HG03521 (cell line): Measurements from ENCODE around the gene ZNF540.
A peak's percentile ranks its signal among the peaks of the same experiment; 100 is the strongest.
"Not testable (repeated sequence)": the region's sequence is repeated elsewhere in the genome, so short reads cannot be mapped to it uniquely, and the experiment has no call there.

Experiments
- ATAC-seq: cut with Tn5 transposase; IDR thresholded peaks from one replicate; pipeline ENCODE4 v1.9.1; 2021; ENCODE audit warnings: mild to moderate bottlenecking, moderate library complexity; ENCODE audit not compliant: unreplicated experiment

The ZNF540 gene

DNA sequence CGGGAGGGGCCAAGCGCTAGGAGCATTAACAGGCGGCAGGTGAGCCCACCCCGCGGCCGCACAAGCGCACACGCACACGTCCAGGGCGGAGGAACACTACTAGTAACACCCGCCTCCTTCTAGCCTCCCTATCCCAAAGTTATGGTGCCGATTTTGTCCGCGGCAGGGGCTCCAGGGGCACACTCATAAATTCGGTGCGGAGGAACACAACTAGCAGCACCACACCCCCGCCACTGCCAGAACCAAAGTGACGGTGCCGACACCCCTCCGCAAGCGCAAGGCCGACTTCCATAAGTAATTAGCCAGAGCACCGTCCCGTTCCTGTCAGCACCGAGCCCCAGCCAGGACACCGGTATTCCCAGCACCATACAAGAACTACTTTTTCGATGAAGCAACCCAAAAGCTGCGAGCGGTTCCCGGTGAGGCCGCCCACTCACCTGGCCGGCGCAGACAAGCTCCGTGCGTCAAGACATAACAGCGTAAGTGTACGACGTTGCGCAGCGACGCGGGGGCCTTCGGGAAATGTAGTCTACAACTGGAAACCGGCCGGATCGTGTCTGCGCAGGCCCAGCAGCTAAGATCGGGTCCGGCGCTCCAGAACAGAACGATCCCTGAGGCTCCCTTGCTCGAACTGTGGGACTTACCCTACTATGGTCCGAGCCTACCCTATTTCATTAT, at the start of gene ZNF540, which contains the start of gene ZNF571:
TSS of gene ZNF540 (plus strand) at position 573 of the 678 bp plus-strand sequence. CDS start 3,572 bp downstream, outside the sequence.
TSS of gene ZNF571 (minus strand) at position 489 of the 678 bp plus-strand sequence. CDS start 8,116 bp downstream, outside the sequence.
- ATAC-seq, result peak; percentile 93

DNA sequence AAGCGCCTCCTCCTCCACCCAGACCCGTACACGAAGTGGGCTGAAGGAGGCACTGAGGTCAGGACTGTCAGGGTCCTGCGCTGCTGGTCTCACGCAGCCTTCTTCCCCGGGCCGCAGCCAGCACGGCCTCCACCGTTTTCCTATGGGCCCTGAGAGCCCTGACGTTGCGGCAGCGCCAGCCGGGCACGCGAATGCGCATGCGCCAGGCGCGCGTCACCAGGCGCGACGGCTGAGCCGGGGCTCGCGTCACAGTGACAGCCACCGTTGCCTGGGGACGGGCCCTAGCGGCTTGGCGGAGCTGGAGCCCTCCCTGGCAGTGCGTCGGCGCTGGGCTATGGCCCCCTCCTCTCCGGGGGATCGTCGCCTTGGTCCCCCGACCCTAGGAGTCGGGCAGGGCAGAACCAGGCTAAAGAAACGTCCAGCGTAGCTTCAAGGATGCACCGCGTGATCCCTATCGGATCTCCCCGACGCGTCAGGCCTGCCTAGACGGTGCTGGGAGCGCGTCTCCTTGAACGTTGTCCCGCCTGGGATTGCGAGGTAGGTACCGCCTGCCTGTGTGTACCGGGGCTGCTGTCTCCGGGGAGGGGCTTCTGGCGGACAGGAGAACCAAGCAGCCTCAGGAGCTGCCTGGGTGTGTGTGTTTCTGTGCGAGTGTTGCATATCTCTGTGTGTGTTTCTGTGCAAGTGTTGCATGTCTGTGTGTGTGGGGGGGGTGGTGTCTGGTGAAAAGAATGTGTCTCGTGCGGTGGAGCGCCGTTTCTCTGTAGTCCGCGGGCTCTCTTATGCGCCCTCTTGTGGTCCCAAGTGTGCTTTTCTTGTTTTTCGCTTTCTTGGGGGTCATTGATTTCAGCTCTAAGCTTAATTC, 43.3 kb upstream of the ZNF540 start:
- no peak for ATAC-seq

DNA sequence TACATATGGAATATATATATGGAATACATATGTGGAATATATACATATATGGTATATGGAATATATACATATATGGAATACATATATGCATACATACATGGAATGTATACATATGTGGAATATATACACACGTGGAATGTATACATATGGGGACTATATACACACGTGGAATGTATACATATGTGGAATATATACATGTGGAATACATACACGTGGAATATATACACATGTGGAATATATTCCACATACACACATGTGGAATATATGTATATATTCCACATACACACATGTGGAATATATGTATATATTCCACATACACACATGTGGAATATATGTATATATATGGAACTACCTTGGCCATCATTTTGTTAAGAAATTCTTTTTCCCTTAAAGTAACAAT, 31.2 kb upstream of the ZNF540 start:
- ATAC-seq, result no peak

DNA sequence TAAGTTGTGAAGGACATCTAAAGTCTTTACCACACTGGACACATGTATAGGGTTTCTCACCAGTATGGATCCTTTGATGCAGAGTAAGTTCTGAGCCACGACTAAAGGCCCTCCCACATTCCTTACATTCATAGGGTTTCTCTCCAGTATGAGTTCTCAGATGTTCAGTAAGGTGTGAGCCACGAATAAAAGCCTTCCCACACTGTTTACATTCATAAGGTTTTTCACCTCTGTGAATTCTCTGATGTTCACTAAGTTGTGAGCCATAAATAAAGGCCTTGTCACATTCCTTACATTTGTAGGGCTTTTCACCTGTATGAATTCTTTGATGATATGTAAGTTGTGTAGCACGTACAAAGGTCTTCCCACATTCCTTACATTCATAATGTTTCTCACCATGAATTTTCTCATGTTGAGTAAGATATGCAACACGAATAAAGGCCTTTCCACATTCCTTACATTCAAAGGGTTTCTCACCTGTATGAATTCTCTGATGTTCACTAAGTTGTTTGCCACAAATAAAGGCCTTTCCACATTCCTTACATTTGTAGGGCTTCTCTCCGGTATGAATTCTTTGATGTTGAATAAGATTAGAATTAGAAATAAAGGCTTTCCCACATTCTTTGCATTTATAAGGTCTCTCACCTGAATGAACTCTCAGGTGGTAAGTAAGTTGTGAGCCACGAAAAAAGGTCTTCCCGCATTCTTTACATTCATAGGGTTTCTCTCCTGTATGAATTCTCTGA, 29.9 kb upstream of the ZNF540 start:
- no peak for ATAC-seq

DNA sequence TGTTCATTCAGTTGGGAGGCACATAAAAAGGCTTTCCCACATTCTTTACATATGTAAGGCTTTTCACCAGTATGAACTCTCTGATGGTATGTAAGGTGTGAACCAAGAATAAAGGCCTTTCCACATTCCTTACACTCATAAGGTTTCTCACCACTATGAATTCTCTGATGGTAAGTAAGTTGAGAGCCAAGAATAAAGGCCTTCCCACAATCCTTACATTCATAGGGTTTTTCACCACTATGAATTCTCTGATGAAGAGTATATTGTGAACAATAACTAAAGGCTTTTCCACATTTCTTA, 29.4 kb upstream of the ZNF540 start:
- ATAC-seq, result no peak

DNA sequence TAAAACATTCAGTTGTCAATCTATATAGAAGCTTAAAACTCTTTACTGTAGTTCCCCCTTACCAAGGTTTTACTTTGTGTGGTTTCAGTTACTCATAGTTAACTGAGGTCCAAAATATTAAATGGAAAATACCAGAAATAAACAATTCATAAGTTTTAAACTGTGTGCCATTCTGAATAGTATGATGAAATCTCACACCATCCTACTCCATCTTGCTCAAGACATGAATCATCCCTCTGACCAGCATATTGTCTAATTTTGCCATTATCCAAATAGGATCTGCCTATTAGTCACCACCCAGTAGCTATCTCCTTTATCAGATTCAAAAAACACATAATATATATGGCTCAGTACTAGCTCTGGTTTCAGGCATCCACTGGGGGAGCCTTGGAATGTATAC, 22.5 kb upstream of the ZNF540 start:
- ATAC-seq, result no peak

DNA sequence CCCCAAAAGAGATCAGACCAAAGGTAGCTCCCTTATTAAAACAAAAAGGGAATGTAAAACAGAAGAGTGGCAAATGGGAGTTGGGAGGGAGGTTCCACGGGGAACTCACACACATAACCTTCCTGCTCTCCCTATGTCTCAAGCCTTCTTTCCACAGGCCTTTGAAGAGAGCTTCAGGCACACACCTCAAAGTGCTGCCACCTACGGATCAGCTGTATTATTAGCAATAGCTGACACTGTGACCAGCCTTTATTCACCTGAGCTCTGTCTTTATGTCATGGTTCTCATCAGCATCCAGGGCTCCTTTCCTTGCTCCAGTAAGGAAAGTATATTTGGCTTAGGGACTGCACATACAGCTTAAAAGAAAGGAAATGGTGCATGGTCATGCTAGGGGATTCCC, 11.3 kb upstream of the ZNF540 start:
- no peak for ATAC-seq

DNA sequence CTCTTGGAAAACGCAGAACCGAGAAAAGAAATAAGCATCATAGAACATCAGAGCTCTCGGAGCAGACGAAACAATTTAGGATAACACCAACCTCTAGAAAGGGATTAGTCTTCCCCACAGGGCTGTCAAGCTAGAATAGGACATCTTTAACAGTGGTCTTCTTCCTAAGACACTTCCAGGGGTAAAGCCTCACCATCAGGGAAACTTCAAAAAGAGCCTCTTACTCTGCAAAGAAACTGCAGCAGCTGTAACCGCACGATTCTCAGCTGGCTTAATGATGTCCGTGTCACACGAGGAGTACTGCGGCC, 726 bp upstream of the ZNF540 start:
- peak; percentile 35 for ATAC-seq

DNA sequence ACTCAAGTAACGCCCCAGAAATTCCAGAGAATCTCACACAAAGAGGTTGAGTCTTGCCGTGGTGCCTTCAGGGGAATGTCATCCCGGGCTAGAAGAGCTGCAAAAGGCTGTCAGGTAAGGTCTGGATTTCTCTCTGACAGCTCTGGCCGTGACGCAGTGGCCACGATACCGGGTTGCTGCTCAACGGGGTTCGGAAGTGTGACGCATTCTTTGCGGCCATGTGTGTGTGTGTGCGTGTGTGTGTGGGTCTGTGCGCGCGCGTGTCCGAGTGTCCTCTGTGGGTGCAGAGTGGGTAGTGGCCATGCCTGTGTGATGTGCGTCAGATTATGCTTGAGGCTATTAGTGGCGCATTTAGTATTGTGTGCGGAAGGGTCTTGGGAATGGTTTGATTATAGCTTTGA, 306 bp downstream of the ZNF540 start:
- ATAC-seq, result peak; percentile 37

DNA sequence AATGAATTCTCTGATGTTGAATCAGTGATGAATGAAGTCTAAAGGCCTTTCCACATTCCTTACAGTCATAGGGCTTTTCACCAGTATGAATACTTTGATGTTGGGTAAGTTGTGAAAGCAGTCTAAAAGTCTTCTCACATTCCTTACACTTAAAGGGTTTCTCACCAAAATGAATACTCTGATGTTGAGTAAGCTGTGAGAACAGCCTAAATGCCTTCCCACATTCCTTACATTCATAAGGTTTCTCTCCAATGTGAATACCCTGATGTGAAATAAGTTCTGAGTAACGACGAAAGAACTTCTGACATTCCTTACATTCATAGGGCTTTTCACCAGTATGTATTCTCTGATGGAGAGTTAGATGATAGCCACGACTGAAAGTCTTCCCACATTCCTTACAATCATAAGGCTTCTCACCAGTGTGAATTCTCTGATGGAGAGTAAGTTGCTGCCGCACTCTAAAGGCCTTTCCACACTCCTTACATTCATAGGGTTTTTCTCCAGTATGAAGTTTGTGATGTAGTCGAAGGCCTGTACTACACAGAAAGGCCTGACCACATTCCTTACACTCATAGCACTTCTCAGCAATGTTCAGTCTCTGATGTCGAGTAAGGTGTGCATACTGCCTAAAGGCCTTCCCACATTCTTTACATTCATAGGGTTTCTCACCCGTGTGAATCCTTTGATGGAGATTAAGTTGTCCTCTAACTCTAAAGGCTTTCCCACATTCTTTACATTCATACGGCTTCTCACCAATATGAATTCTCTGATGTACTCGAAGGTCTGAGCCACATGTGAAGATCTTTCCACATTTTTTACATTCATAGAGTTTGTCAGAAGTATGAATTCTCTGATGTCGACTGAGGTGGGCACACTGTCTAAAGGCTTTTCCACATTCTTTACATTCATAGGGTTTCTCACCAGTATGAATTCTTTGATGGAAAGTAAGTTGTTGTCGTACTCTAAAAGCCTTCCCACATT, 40.7 kb downstream of the ZNF540 start:
- ATAC-seq, result no peak

DNA sequence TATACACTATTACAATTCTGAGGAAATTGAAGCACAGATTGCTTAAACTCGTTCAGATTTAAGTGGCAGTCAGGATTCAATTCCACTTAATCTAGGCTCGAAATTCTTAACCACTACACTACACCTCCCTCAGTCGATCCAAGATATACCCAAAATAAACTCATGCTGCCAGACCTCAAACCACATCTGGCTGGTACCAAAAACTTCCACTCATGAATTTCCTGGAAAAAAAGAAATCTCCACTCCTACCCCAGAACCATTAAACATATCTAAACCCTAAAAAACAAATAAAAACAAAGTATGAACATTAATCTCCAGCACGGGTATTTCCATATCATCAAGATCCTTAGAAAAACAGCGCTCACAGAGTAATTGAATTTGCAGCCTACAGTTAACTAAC, 59.4 kb downstream of the ZNF540 start:
- ATAC-seq, result no peak

DNA sequence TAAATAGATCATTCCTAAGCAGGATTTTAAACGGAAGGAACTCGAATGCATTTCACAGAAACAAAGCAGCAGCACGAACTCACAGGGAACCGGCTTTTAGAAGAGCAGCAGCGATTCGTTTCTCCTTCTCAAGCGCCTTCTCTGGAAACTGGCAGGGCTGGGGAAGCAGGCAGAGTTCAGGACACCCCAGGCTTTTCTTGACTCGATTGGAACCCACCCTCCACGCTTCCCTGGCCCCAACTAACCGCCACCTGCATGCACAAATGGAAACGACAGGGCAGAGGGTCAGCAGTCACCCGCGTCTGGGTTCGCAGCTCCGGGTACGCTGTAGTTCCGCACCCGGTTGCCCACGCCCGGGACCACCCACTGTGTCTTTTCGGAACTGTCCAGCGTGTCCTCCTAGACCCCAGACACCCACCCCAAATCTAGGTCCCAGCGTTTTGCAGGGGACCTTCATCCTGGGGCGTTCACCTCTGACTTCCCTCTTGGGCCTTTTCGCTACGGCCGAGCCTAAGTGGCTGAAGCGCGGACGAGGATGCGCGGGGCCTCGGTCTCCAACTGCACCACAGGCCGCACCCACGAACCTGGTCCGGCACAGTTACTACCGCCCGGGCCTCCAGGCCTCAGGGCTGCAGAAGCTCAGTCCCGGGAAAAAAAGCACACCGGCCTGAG, 60.1 kb downstream of the ZNF540 start:
- ATAC-seq, result peak; percentile 28

DNA sequence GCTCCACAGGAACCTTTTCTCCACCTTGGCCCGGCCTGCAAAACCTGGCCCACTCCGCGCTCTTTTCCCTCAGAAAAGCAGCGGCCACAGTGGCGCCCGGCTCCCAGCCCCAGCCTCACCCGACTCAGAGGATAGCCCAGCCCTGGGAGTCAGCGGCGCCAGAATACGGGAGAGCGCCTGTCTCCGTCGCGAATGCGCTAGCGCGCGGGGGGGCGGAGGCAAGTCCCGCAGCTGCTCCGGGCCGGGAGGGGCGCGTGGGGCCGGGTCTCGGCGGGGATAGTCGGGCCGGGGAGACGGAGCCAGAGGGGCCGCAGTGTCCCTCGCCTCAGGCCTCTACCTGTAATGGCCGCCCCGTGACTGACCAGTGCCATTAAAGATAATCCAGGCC, 60.6 kb downstream of the ZNF540 start, which contains the start of gene ZFP30:
TSS of gene ZFP30 (minus strand) at position 165 of the 388 bp plus-strand sequence. CDS start 7,643 bp downstream, outside the sequence.
- peak; percentile 63 for ATAC-seq

DNA sequence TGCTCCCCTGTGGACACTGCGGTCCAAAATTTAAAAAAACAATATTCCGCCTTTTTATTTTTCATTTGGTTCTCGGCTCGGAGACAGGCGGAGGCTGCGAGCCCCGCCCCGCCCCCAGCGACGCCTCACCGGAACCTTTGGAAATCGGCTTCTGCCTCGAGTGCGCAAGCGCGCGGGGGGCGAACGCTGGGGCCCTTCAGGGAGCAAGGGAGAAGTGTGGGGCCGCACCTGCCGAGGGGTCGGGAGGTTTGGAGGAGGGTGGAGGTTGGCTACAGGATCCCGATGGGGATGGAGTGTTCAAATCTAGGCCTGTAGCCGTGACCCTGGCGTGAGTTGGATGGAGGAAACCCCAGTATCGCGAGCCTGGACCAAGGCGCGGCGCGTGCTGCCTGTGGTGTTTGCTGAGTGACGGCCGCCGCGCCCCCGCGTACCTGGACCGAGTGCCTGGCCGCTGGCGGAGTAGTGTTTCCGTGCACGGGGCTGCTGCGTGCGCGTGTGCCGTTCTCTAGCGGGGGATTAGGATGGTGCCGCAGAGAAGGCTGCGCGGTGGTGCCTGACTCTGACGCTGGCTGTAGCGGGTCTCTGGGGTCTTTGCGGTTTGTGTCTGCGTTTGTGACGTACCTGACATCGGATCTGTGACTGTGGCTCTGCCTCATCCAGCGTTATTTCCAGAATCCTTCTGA, 61.2 kb downstream of the ZNF540 start:
- peak; percentile 46 for ATAC-seq

DNA sequence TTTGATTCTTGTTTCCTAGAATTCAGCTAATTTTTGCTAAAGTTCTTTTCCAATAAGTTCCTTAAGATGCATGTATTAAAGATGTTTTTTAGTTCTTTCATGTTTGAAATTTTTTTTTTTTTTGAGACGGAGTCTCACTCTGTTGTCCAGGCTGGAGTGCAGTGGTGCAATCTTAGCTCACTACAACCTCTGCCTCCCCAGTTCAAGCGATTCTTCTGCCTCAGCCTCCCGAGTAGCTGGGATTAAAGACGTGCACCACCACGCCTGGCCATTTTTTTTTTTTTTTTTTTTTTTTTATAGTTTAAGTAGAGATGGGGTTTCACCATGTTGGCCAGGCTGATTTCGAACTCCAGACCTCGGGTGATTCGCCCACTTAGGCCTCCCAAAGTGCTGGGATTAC, 62.5 kb downstream of the ZNF540 start:
- not testable (repeated sequence) for ATAC-seq
